HepG2 (cell line): Measurements from ENCODE around the gene MAP1LC3B. TPM values are rescaled to one million over a fixed set of nuclear protein-coding genes. Genes with fewer than 3 reads are reported as not detected.

Experiments
- ATF7 ChIP-seq, 2 experiments: fragments of 450-650 bp in 1 of 2; sonication (generic) in 1 of 2; formaldehyde crosslinking in 1 of 2; IDR thresholded peaks; 2 replicates each; pipeline versions ENCODE4 v1.4.0 to v1.6.1; 2016 to 2020; ENCODE audit warnings: antibody characterized with exemption in 1 of 2, mild to moderate bottlenecking in 1 of 2, missing genetic modification reagents in 1 of 2
- CEBPB ChIP-seq: IDR thresholded peaks from 2 replicates; pipeline ENCODE4 v1.6.1; 2011; ENCODE audit warnings: low read depth, low read length, improper control_type of control experiment, borderline replicate concordance
- HINFP ChIP-seq: sonication (generic); formaldehyde crosslinking; IDR thresholded peaks from 2 replicates; pipeline ENCODE4 v1.4.0; 2020; ENCODE audit warnings: low read depth, mild to moderate bottlenecking, missing genetic modification reagents
- HNRNPH1 ChIP-seq: fragments of 200-400 bp; formaldehyde crosslinking; optimal IDR thresholded peaks from 2 replicates; pipeline ENCODE3; 2017; ENCODE audit warnings: mild to moderate bottlenecking, low read depth, low read length
- IRF1 ChIP-seq: sonication (generic); formaldehyde crosslinking; IDR thresholded peaks from 2 replicates; pipeline ENCODE4 v1.4.0; 2020; ENCODE audit warnings: low read depth, mild to moderate bottlenecking, missing genetic modification reagents
- NBN ChIP-seq: fragments of 450-650 bp; conservative IDR thresholded peaks from 2 replicates; pipeline ENCODE4 v1.6.1; 2017
- POLR2G ChIP-seq: fragments of 200-400 bp; formaldehyde crosslinking; IDR thresholded peaks from 2 replicates; pipeline ENCODE4 v1.6.1; 2018; ENCODE audit warnings: mild to moderate bottlenecking, low read depth, low read length, moderate library complexity
- SRF ChIP-seq: IDR thresholded peaks from 2 replicates; pipeline ENCODE4 v1.6.1; 2011; ENCODE audit warnings: mild to moderate bottlenecking, low read depth, low read length, moderate library complexity
- SRSF9 ChIP-seq: fragments of 200-400 bp; formaldehyde crosslinking; IDR thresholded peaks from 2 replicates; pipeline ENCODE4 v1.6.1; 2018; ENCODE audit warnings: borderline replicate concordance, mild to moderate bottlenecking, low read depth, low read length; ENCODE audit not compliant: insufficient read depth, poor library complexity, severe bottlenecking
- ZNF253 ChIP-seq: sonication (generic); formaldehyde crosslinking; IDR thresholded peaks from 2 replicates; pipeline ENCODE4 v1.8.0; 2022; ENCODE audit warnings: mild to moderate bottlenecking, missing genetic modification reagents, borderline replicate concordance
- ZNF512B ChIP-seq: sonication (generic); formaldehyde crosslinking; IDR thresholded peaks from 2 replicates; pipeline ENCODE4 v1.5.1; 2020; ENCODE audit warnings: missing genetic modification reagents, mild to moderate bottlenecking, borderline replicate concordance
- ZNF660 ChIP-seq: sonication (generic); formaldehyde crosslinking; IDR thresholded peaks from 2 replicates; pipeline ENCODE4 v1.5.1; 2020; ENCODE audit warnings: mild to moderate bottlenecking, low read depth, missing genetic modification reagents, borderline replicate concordance
- ZUFSP ChIP-seq: sonication (generic); formaldehyde crosslinking; IDR thresholded peaks from 2 replicates; pipeline ENCODE4 v1.9.0; 2021; ENCODE audit warnings: missing genetic modification reagents, mild to moderate bottlenecking, borderline replicate concordance
- polyA plus RNA-seq, 8 experiments: library from polyadenylated mRNA; depleted of rRNA in 3 of 8; stranded (reverse) in 7 of 8; unstranded in 1 of 8; fragments of >200 nt; fragmentation: Illumina TruSeq in 4 of 8; extraction: Trizol in 4 of 8; gene quantifications; 2 replicates each; pipeline versions ENCODE4 v1.2.1 to v1.2.3, GENCODE V29; 2011 to 2016; ENCODE audit warnings: low read depth in 4 of 8, missing spikeins in 1 of 8, mixed read lengths in 1 of 8; ENCODE audit not compliant: insufficient read depth in 1 of 8
- total RNA-seq, 5 experiments: library from RNA; depleted of rRNA; stranded (reverse); fragments of >200 nt; fragmentation: Illumina TruSeq; extraction: Trizol; gene quantifications; 2 replicates each; pipeline ENCODE4 v1.2.3, GENCODE V29; 2016; ENCODE audit warnings: low read depth in 1 of 5
- TF ChIP-seq, protein P1 (sequence below): sonication (generic); formaldehyde crosslinking; IDR thresholded peaks from 2 replicates; pipeline ENCODE4 v1.5.1; 2020; ENCODE audit warnings: mild to moderate bottlenecking, missing genetic modification reagents, borderline replicate concordance

Gene MAP1LC3B
- total and polyA plus RNA-seq, 2 of the 13 experiments (the other 11 are each of a cell fraction or from before 2014, with no cell fraction given), result 15.7 to 37.4 TPM

DNA sequence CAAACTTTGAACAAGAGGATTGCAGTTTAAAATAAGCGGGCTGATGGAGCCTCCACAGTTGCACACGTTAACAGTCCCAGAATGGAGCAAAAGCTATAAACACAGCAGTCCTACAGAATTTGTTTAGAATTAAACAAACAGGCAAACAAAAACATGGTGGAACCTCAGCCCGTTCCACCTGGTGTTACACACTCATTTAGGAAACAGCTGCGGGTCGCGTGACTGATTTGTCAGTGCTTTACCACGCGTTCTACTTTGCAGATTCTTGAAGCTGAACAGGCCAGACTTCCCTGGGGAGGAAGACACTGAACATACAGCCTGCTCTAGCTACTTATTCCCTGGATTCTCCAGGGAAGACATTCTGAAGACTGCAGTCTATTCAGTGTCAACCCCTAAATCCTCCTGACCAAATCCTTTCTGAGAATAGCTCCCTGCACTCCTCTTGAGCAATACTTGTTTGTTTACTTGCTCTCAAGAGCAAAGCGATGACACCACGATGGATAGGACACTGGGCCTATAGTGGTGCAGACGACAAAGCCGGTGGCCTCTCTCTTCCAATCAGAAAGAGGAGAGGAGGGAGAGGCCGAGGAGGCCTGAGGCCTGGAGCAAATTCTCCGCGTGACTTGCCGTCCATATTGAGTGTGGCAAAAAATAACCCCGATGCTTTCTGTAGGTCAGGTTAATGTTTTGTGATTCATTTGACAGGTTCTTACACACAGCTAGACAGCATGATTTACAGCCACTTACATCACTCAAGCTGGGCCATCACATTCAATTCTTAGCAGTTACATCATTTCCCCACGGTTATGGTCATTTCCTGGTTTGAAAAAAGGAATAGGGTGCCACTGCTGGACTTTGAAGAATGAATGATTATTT, 4.0 kb upstream of the MAP1LC3B start (continued):
- TF ChIP-seq ZNF660 (CRISPR knock-in tag), result no peak
- peak; percentile 76 for TF ChIP-seq POLR2G
- TF ChIP-seq SRSF9, result no peak
- TF ChIP-seq ATF7 (IDR thresholded peaks at IDR 0.05), result peak; percentile 94
- TF ChIP-seq ATF7 (CRISPR knock-in tag; IDR thresholded peaks at IDR 0.05), result no peak; the same call in 1 of the 2 replicates
- no peak for TF ChIP-seq HNRNPH1
- no peak for TF ChIP-seq ZNF512B (CRISPR knock-in tag)
- TF ChIP-seq NBN, result no peak
- TF ChIP-seq ZNF253 (CRISPR knock-in tag), result no peak
- TF ChIP-seq ZUFSP (CRISPR knock-in tag), result no peak
- TF ChIP-seq, protein P1, sequence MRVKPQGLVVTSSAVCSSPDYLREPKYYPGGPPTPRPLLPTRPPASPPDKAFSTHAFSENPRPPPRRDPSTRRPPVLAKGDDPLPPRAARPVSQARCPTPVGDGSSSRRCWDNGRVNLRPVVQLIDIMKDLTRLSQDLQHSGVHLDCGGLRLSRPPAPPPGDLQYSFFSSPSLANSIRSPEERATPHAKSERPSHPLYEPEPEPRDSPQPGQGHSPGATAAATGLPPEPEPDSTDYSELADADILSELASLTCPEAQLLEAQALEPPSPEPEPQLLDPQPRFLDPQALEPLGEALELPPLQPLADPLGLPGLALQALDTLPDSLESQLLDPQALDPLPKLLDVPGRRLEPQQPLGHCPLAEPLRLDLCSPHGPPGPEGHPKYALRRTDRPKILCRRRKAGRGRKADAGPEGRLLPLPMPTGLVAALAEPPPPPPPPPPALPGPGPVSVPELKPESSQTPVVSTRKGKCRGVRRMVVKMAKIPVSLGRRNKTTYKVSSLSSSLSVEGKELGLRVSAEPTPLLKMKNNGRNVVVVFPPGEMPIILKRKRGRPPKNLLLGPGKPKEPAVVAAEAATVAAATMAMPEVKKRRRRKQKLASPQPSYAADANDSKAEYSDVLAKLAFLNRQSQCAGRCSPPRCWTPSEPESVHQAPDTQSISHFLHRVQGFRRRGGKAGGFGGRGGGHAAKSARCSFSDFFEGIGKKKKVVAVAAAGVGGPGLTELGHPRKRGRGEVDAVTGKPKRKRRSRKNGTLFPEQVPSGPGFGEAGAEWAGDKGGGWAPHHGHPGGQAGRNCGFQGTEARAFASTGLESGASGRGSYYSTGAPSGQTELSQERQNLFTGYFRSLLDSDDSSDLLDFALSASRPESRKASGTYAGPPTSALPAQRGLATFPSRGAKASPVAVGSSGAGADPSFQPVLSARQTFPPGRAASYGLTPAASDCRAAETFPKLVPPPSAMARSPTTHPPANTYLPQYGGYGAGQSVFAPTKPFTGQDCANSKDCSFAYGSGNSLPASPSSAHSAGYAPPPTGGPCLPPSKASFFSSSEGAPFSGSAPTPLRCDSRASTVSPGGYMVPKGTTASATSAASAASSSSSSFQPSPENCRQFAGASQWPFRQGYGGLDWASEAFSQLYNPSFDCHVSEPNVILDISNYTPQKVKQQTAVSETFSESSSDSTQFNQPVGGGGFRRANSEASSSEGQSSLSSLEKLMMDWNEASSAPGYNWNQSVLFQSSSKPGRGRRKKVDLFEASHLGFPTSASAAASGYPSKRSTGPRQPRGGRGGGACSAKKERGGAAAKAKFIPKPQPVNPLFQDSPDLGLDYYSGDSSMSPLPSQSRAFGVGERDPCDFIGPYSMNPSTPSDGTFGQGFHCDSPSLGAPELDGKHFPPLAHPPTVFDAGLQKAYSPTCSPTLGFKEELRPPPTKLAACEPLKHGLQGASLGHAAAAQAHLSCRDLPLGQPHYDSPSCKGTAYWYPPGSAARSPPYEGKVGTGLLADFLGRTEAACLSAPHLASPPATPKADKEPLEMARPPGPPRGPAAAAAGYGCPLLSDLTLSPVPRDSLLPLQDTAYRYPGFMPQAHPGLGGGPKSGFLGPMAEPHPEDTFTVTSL (CRISPR knock-in tag), result no peak; the same call in 1 of the 2 replicates
- TF ChIP-seq SRF, result peak; percentile 86
- TF ChIP-seq HINFP, result no peak
- no peak for TF ChIP-seq IRF1 (CRISPR knock-in tag)
- TF ChIP-seq CEBPB, result peak; percentile 100
